Type B pancreatic cell (in vitro differentiated cells): ENCODE results near the gene KIFAP3. TPM values are rescaled to one million over a fixed set of nuclear protein-coding genes. Genes with fewer than 3 reads are reported as not detected.

ENCODE experiments used
- DNase-seq: peaks from one replicate; pipeline ENCODE4 v3.0.0; 2021; ENCODE audit warnings: mixed read lengths; ENCODE audit not compliant: unreplicated experiment; ENCODE audit errors: extremely low spot score
- H3K27ac Mint-ChIP-seq: 2 replicates; pipeline ENCODE4 v1.8.0; 2021; ENCODE audit warnings: mild to moderate bottlenecking, mixed read lengths
- H3K27me3 Mint-ChIP-seq: 2 replicates; pipeline ENCODE4 v1.8.0; 2021; ENCODE audit warnings: mixed read lengths
- H3K36me3 Mint-ChIP-seq: 2 replicates; pipeline ENCODE4 v1.8.0; 2021; ENCODE audit warnings: mixed read lengths
- H3K4me1 Mint-ChIP-seq: one replicate; pipeline ENCODE4 v1.8.0; 2021; ENCODE audit warnings: mixed read lengths; ENCODE audit not compliant: unreplicated experiment
- H3K4me3 Mint-ChIP-seq: 2 replicates; pipeline ENCODE4 v1.8.0; 2021; ENCODE audit warnings: mild to moderate bottlenecking, mixed read lengths
- H3K9me3 Mint-ChIP-seq: 2 replicates; pipeline ENCODE4 v1.8.0; 2021; ENCODE audit warnings: mixed read lengths
- total RNA-seq: library from RNA; stranded (reverse); gene quantifications from 2 replicates; pipeline ENCODE4 v1.2.1, GENCODE V29; 2021; ENCODE audit warnings: low replicate concordance
- TF ChIP-seq, protein P1 (sequence below): fragments of 200-600 bp; sonication (generic); conservative IDR thresholded peaks from 2 replicates; pipeline ENCODE4 v1.5.0; 2021; ENCODE audit warnings: antibody characterized with exemption, mild to moderate bottlenecking

The KIFAP3 gene
- total RNA-seq, 1 donor from 2014 or later: 39.7 TPM

DNA sequence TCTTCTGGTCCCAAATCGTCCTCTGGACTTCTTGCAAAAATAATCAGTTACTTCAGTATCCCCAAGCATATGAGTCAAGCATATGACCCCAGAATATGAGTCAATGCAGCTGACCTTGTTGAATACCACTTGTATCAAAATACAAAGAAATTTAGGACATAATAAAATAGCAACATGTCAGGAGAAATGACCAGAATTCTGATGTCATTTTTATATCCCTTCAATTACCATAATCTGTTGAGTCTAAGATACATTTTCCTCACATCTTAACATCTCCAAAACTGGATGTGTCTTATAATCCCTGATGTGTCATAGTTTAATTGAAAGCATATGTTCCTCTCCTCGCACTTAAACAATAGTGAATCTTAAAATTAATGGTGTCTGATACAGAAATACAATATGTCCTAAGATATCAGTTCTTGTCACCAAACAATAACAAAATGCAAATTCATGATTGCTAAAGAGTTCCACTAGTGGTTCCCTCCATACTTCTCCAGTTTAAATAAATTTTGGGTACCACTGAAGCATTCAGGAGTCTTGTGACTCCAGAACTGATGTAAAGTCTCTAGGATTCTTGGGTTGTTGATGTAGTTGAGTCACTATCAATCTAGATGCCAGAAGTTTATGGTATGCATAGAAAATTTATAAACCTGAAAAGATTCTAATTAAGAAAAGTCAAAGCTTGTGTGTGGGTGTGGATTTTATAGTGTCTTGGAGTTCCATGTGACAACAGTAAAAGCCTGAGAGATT lies 41.8 kb downstream of the KIFAP3 start:
- DNase-seq: no peak
- no peaks in the 10 kb centered on the region for H3K4me1 Mint-ChIP-seq
- no peak overlapping the region for H3K27ac Mint-ChIP-seq
- no peaks in the 10 kb centered on the region for H3K27me3 Mint-ChIP-seq
- TF ChIP-seq, protein P1, sequence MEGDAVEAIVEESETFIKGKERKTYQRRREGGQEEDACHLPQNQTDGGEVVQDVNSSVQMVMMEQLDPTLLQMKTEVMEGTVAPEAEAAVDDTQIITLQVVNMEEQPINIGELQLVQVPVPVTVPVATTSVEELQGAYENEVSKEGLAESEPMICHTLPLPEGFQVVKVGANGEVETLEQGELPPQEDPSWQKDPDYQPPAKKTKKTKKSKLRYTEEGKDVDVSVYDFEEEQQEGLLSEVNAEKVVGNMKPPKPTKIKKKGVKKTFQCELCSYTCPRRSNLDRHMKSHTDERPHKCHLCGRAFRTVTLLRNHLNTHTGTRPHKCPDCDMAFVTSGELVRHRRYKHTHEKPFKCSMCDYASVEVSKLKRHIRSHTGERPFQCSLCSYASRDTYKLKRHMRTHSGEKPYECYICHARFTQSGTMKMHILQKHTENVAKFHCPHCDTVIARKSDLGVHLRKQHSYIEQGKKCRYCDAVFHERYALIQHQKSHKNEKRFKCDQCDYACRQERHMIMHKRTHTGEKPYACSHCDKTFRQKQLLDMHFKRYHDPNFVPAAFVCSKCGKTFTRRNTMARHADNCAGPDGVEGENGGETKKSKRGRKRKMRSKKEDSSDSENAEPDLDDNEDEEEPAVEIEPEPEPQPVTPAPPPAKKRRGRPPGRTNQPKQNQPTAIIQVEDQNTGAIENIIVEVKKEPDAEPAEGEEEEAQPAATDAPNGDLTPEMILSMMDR: no peak
- no peak overlapping the region for H3K4me3 Mint-ChIP-seq
- peaks cover 1% of the 10 kb centered on the region for H3K9me3 Mint-ChIP-seq
- peaks cover 9% of the 10 kb centered on the region for H3K36me3 Mint-ChIP-seq

DNA sequence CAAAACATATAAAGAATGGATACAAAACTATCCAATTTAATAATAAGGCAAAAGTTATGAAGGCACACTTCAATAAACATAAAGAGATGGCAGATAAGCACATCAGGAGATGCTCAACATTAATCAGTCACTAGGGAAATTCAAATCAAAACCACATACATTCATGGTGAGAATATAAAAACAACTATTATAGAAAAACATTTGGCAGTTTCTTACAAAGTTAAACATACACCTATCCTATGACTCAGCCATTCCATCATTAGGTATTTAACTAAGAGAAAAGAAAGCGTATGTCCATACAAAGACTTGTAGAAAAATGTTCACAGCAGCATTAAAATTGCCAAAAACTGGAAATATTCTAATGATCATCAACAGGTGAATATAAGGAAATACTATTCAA lies 44.3 kb downstream of the KIFAP3 start:
- Mint-ChIP-seq H3K27ac (no peak overlapping the region), H3K36me3 (peaks cover 20% of the 10 kb centered on the region), H3K4me3 (no peak overlapping the region), H3K4me1 (no peaks in the 10 kb centered on the region), H3K27me3 (no peaks in the 10 kb centered on the region), H3K9me3 (peaks cover 11% of the 10 kb centered on the region)
- TF ChIP-seq, protein P1: no peak
- DNase-seq: no peak

DNA sequence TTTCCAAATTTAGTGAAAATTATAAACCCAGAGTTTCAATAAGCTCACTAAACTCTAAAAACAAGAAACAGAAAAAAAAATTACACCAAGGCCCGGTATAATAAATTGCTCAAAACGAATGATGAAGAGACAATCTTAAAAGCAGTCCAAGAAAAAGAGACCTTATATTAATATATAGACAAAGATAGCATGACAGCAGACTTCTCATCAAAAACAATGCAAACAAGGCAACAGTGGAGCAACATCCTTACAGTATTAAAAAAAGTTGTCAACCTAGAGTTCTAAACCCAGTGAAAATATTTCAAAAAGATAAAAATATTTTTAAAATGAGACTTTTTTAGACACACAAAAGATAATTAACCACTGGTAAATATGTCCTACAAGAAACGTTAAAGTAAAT lies 46.7 kb downstream of the KIFAP3 start:
- no peak overlapping the region for H3K4me3 Mint-ChIP-seq
- no peak overlapping the region for H3K27ac Mint-ChIP-seq

DNA sequence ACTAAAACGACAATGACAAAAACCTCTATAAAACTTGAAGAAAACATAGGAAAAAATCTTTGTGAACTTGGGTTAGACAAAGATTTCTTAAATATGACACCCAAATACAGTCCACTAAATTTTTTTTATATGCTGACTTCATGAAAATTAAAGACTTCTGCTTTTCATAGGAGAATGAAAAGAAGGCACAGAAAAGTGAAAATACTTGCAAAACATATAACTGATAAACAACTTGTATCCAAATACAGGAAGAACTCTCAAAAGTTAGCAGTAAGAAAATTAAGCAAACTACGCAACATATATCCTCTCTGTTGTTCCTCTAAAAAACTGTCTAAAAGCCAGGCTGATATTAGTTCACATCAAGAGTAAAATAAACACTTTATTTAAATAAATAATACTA lies 53.6 kb downstream of the KIFAP3 start:
- no peaks in the 10 kb centered on the region for H3K4me1 Mint-ChIP-seq
- H3K4me3 Mint-ChIP-seq: no peak overlapping the region
- no peak overlapping the region for H3K27ac Mint-ChIP-seq
- peaks cover 10% of the 10 kb centered on the region for H3K9me3 Mint-ChIP-seq
- H3K36me3 Mint-ChIP-seq: peaks cover 33% of the 10 kb centered on the region
- DNase-seq: no peak
- TF ChIP-seq, protein P1: no peak
- H3K27me3 Mint-ChIP-seq: no peaks in the 10 kb centered on the region

More for the DNA sequence above, 46.7 kb downstream of the KIFAP3 start:
- DNase-seq: no peak
- Mint-ChIP-seq H3K9me3 (peaks cover 11% of the 10 kb centered on the region), H3K36me3 (peaks cover 24% of the 10 kb centered on the region), H3K27me3 (no peaks in the 10 kb centered on the region), H3K4me1 (no peaks in the 10 kb centered on the region)
- TF ChIP-seq, protein P1: no peak

DNA sequence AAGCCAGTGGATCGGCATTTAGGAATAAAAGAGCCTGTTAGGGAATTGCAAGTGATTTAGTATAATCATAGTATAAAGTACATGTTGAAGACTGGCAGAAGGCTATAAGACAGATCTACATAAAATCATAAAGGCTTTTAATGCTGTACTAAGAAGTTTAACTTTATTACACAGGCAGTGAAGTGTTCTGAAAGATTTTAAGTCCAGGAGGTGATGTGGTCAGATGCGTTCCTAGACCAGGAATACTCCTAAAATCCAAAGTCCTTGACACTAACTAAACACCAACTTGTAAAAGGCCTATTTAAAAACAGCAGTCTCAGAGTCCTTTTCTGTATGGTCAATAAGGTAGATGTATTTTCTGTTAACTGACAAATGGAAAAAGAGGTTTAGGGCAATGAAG lies 57.0 kb downstream of the KIFAP3 start:
- H3K36me3 Mint-ChIP-seq: peaks cover 37% of the 10 kb centered on the region

More for the DNA sequence above, 57.0 kb downstream of the KIFAP3 start:
- Mint-ChIP-seq H3K9me3 (peaks cover 8% of the 10 kb centered on the region), H3K4me1 (no peaks in the 10 kb centered on the region), H3K27me3 (no peaks in the 10 kb centered on the region), H3K27ac (no peak overlapping the region), H3K4me3 (no peak overlapping the region)
- no peak for DNase-seq
- TF ChIP-seq, protein P1: no peak
